BE2C (cell line): ENCODE results near the gene CCDC138.

ENCODE experiments used
- DNase-seq: peaks from one replicate; pipeline ENCODE4 v3.0.0-alpha.2; 2020
- H3K27me3 ChIP-seq: fragments of 250-450 bp; sonication (Bioruptor Pico); 2 replicates; pipeline ENCODE4 v1.5.1; 2020; ENCODE audit warnings: mild to moderate bottlenecking
- H3K36me3 ChIP-seq: fragments of 250-450 bp; sonication (Bioruptor Pico); 2 replicates; pipeline ENCODE4 v1.5.1; 2020; ENCODE audit warnings: mild to moderate bottlenecking
- H3K4me1 ChIP-seq: fragments of 250-450 bp; sonication (Bioruptor Pico); 2 replicates; pipeline ENCODE4 v1.5.1; 2020
- H3K4me3 ChIP-seq: 2 replicates; pipeline ENCODE4 v1.5.1; 2011; ENCODE audit warnings: low read depth, low read length
- H3K9me3 ChIP-seq: fragments of 250-450 bp; sonication (Bioruptor Pico); 2 replicates; pipeline ENCODE4 v1.5.1; 2020
- CTCF ChIP-seq: IDR thresholded peaks from 2 replicates; pipeline ENCODE4 v1.5.1; 2012; ENCODE audit warnings: mild to moderate bottlenecking, low read depth, low read length

Gene CCDC138

GRCh38 chr2:108916122-108916795 lies 129.7 kb downstream of the CCDC138 start:
- Histone ChIP-seq H3K4me3 (no peak overlapping the region), H3K9me3 (no peaks in the 10 kb centered on the region), H3K4me1 (no peaks in the 10 kb centered on the region), H3K27me3 (no peaks in the 10 kb centered on the region), H3K36me3 (no peaks in the 10 kb centered on the region)
- DNase-seq: no peak
- no peak for TF ChIP-seq CTCF

- Histone ChIP-seq H3K27me3 (no peaks in the 10 kb centered on the region), H3K36me3 (no peaks in the 10 kb centered on the region), H3K4me1 (no peaks in the 10 kb centered on the region), H3K9me3 (no peaks in the 10 kb centered on the region), H3K4me3 (no peak overlapping the region)
- no peak for DNase-seq
- TF ChIP-seq CTCF: no peak
Observed at GRCh38 chr2:108916796-108917421, 130.3 kb downstream of the CCDC138 start.

- Histone ChIP-seq H3K36me3 (no peaks in the 10 kb centered on the region), H3K4me1 (no peaks in the 10 kb centered on the region), H3K27me3 (no peaks in the 10 kb centered on the region), H3K9me3 (no peaks in the 10 kb centered on the region), H3K4me3 (no peak overlapping the region)
- TF ChIP-seq CTCF: no peak
- DNase-seq: no peak
Observed at GRCh38 chr2:108917526-108917925, 131.0 kb downstream of the CCDC138 start.

- DNase-seq: no peak
- Histone ChIP-seq H3K4me1 (no peaks in the 10 kb centered on the region), H3K4me3 (no peak overlapping the region), H3K36me3 (no peaks in the 10 kb centered on the region), H3K27me3 (no peaks in the 10 kb centered on the region), H3K9me3 (no peaks in the 10 kb centered on the region)
- TF ChIP-seq CTCF: no peak
Observed at GRCh38 chr2:108918156-108918874, 131.7 kb downstream of the CCDC138 start.

GRCh38 chr2:108918941-108919341 lies 132.4 kb downstream of the CCDC138 start:
- Histone ChIP-seq H3K36me3 (no peaks in the 10 kb centered on the region), H3K9me3 (no peaks in the 10 kb centered on the region), H3K4me1 (no peaks in the 10 kb centered on the region), H3K4me3 (no peak overlapping the region), H3K27me3 (no peaks in the 10 kb centered on the region)
- TF ChIP-seq CTCF: no peak
- DNase-seq: peak; percentile 36
